ENCODE results near the gene FEN1.

Gene FEN1

DNA sequence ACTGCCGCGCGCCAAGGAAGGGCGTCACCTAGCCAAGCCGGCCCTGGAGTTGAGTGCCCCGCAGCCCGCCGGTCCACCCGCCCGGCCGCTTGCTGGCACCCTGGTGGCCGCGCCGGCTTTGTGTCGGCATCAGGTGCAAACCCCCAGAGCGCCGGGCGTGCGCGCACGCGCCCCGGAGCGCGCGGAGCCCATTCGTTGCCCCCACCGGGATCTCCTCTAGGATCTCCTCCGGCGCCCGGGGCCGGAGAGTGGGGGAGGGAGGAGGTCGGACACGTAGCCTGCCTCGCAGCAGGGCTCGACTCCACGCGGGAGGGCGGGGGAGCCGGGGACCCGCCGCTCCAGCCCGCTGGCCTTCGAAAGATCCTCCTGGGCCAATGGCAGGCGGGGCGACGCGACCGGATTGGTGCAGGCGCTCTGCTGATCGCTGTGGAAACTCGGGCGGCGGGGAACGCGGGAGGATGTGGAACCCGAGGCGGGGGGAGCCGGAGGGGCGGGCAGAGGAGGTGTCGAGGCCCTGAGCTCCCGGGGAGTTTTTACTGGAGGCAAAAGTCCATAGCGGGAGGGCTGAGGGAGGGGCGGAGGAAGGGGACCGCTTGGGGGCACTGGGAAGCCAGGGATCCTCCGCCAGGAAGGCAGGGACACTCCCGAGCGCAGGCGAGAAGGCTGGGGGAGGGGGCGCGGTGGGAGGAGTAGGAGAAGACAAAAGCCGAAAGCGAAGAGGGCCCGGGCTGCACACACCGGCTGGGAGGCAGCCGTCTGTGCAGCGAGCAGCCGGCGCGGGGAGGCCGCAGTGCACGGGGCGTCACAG, 35.1 kb downstream of the FEN1 start, which contains the start of gene FADS2:
TSS of gene FADS2 (plus strand) at position 730 of the 808 bp plus-strand sequence. CDS start 91 bp downstream, outside the sequence.
- DNase-seq = peak; percentile 31

DNA sequence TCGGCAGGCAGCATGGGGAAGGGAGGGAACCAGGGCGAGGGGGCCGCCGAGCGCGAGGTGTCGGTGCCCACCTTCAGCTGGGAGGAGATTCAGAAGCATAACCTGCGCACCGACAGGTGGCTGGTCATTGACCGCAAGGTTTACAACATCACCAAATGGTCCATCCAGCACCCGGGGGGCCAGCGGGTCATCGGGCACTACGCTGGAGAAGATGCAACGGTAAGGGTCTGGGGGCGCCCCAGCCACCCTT, 35.6 kb downstream of the FEN1 start:
- DNase-seq = no peak

DNA sequence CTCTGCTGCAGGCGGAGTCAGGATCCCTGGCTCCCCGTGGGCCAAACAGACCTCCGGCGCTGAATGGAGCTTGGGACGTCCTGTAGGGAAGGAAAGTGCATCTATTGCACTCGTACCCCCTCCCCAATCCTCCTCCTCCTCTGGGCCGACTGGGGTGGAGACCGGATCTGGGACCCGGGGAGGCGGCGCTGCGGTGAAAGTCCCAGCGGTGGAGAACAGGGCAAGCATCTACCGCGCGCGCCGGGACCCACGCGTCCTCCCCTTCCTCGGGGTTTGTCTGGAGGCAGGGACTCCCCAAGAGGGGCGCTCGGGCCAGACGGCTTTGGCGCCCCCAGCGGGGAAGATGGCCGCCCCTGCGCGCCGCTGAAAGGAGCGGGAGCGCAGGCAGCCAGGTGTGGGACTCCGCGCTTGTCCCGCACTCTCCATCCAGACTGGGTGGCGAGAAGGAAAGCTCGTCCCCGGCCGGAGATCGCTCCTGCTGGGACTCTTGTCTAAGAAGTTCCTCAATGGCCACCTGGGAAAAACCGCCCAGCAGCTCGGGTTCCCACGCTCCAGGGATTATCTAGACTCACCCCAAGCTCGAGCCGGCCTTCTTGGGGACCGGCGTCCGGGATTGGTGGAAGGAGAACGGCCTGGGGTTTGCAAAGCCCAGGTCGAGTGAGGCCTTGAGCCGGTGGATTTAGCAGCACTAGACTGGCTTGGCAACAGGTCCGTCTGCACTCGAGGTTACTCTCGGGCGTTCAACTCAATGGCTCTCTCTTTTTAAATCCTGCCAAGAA, 36.1 kb downstream of the FEN1 start:
- DNase-seq = no peak

DNA sequence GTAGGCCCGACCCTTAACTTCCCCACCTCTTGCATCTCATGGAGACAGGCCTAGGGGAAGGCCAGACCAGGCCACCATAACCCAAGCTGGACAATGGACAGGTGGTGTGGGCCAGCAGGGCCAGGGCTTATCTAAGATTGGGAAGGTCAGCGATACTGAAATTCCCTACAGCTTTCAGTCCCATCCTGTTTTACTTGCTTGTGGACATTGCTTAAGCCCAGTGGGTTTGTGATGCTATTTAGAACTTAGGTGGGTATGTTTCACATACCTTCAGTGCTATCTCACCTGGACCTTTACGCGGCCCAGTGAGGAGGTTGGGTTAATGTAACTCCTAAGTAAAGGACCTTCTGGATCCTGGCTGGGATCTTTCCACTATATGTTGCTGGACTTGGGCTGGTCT, 37.1 kb downstream of the FEN1 start:
- DNase-seq = no peak

DNA sequence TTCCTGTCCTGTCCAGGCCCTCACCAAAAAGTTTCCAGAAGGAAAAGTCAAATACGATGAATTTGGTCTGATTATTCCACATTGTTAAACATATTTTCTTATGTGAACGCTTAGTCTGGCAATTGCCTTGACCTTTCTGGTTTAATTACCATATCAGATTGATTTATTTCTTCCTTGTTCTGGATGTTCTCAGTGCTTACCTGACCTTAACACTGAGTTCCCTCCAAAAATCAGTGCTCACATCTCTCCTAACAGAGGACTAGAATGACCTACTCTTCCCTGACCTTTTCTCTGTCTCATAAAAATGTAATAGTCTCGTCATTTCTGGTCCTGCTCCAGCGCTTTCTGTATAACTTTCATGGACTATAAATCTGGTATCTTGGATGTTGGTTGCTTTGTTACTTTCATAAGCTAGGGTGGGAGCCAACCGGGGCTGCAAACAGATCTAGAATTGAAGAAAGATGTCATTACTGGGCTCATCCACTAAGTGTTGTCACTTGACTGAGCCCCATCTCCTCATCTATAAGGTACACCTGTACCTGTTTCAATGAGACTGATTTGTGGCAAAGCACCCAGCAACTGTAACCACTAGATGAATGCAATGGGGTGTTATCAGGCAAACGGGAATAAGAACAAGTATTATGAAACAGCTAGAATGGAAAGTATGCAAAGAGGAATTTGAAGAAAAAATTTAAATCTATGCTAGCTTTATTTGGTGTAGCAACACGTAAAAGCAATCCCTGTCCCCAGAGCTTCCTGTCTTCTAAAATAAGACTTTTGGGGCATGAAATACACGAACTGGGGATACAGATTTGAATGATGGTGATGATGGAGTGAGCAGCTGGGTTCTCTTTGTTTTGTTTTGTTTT, 37.8 kb downstream of the FEN1 start:
- no peak for DNase-seq

DNA sequence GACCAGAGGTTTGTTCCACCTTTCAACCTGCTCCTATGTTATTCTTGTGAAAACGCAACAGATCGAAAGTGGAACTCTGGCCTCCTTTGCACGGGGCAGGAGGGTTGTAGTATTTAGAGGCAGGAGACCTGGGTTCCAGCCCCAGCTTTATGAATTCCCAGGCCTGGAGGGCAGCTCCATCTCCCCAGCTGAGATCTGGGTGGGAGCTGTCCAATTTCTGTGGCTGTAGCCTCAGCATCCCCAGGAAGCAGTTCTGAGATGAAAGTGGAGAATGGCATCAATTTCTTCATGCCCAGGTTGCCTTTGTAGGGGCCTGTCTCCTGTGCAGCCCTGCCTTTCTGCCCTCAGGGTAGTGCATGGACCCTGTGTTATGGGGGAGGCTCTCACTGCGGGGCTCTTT, 39.5 kb downstream of the FEN1 start:
- DNase-seq = no peak

DNA sequence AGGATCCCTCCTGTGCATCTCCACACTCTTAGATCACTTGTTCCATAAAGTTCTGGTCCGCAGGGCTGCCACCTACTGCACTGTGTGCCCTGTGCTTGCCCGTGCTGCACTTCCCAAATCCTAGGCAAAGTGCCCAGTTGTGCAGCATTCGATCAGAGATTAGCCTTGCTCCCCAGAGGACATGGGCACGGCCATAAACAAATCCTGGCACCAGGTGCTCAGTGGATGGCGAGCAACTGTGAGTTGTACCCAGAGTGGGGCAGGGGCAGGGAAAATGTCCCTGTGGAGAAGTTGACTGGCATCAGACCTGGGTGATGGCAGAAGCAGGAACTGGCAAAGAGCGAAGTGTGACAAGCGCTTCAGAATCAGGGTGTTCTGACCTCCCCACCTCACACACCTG, 40.0 kb downstream of the FEN1 start:
- DNase-seq = no peak

DNA sequence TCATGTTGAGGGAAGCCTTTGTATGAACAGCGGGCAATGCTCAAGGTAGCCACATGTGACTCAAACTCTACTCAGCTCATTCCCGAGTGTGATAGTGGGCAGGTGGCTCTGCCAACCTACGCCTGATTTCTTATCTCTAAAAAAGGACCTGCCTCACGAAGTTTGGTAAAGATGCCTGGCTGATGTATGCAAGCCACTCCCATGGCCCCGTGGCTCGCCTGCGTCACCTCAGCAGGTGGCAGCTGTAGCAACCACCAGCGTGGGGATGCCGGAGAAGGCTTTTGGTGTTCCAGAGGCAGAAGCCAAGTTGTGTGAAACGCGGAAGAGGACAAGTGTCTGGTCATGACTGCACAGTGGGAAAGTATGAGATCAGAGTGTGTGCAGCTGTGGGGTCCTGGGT, 40.8 kb downstream of the FEN1 start:
- no peak for DNase-seq

DNA sequence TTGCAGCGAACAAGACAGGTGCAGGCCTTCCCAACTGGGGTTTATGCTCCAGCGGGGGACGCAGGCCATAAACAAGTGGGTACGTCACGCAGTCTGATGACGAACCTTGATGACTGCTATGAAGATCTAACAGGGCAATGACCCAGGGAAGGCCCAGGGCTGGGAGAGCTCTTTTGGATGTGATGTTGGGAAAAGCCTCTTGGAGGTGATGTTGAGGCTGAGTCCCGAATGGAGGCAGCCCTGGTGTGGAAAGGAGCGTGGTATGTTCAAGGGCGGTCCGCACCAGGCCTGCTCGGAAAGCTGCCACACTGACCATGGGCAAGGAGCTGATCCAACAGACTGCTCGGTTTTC, 41.2 kb downstream of the FEN1 start:
- DNase-seq = no peak

DNA sequence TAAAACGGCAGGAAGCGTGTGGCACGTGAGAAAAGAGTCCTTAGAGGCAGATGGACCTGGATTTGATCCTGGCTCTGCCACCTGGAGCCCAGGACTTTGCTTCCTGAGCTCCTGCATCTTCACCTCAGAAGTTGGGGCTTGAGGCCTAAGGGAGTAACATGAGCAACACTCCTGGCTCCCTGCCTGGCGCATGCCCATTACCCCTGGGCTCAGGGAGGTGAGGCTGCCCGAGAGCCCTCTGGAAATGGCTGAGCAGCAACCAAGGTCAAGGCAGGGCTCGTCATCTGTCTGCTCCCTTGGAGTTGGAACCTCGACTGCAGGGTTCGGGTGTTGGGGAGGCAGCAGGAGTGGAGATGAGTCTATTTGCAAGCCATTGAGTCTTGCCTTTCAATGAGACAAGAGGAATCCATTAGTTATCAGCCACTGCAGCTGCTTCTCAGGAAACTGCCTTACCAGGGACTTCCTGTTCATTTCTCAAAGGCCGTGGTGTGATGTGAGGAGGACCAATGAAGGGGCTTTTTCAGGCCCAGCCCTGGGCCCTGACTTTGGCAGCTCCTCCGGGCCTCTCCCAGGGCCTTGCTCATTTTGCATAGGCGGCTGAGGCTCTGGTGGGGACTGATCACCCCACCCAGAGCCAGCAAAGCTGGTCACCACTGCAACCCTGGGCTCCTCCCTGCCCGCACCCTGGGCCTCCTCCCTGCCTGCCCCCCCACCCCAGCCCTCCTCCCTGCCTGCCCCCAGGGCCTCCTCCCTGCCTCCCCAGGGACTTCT, 41.8 kb downstream of the FEN1 start:
- no peak for DNase-seq

DNA sequence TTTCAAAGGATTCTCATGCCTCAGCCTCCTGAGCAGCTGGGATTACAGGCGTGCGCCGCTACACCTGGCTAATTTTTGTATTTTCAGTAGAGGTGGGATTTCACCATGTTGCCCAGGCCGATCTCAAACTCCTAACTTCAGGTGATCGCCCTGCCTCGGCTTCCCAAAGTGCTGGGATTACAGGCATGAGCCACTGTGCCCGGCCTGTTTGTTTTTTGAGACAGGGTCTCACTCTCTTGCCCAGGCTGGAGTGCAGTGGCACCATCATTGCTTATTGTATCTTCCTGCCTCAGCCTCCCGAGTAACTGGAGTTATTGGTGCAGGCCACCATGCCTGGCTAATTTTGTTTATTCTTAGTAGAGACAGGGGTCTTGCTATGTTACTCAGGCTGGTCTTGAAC, 43.5 kb downstream of the FEN1 start:
- DNase-seq = no peak

DNA sequence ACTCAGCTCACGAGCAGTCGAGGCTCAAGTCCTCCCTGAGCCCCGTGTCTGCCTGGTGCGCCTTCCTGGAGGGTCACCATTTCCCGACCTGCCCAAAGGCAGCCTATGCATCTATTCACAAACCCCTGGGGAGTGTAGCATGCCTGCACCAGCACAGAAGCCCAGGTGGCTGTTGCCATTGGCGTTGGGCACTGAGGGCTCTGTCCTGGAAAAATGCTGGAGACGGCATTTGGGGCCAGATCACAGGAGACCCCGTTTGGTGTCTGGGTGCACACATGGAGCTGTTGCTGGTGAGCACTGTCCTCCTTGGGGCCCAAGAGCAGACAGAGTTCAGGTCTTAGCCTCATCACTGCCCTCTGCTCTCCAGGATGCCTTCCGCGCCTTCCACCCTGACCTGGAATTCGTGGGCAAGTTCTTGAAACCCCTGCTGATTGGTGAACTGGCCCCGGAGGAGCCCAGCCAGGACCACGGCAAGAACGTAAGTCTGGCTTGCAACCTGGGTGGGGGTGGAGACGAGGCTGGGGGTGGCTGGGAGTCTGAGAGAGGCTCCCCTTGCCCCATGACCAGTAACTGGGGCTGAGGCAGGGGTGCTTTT, 44.8 kb downstream of the FEN1 start:
- DNase-seq = no peak

DNA sequence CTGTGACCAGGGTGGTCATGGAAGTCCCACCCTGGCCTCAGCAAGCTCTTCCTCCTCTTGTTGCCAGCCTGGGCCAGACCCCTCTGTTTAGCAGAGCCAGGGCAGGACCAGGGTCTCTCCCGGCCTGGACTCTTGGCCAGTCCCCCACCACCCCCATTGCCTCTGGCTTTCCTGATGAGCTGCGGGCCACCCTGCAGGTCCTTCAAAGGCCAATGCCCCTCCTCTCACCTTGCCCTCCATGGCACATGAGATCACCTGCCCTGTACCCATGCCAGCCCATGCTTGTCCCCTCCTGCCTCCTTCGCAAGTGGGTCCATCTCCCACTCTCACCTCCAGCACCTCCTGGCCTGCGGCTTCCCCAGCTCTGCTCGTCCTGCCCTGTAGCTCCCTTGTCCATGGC, 45.8 kb downstream of the FEN1 start:
- DNase-seq = no peak

DNA sequence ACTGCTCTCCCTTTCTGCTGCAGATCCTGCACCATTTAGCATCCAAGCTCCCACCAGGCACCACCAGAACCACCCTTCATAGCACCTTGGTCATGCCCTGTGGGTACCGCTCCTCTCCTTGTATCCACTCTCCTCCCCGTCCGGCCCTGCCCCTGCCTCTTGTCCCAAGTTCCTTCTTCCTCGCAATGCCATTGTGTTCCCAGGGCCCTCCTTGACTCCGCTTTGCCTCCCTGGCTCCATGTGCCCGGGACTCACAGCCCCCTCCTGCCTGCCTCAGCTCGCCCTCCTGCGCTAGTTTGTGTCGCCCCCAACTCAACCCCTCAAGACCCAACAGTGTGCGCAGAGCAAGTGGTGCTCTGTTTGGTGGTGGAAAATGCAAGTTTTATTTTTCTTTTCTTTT, 46.2 kb downstream of the FEN1 start:
- DNase-seq = no peak

DNA sequence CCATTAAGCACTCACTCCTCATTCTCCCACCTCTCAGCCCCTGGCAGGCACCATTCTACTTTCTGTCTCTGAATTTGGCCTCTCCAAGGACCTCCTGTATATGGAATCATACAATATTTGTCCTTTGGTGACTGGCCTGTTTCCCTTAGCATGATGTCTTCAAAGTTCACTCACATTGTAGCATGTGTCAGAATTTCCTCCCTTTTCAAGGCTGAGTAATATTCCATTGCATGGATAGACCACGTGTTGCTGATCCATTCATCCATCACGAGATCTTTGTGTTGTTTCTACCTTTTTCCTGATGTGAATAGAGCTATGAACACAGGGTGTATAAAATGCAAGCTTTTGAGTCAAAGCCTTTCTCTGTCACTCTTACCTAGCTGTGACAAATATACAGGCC, 47.0 kb downstream of the FEN1 start:
- DNase-seq = no peak

DNA sequence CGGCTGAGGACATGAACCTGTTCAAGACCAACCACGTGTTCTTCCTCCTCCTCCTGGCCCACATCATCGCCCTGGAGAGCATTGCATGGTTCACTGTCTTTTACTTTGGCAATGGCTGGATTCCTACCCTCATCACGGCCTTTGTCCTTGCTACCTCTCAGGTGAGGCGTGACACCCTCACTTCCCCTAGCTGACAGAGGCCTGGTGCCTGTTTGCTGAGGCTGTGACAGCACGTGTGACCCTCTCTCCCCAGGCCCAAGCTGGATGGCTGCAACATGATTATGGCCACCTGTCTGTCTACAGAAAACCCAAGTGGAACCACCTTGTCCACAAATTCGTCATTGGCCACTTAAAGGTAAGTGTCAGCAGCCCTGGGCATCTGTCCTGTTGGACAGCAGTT, 47.7 kb downstream of the FEN1 start:
- DNase-seq = no peak

DNA sequence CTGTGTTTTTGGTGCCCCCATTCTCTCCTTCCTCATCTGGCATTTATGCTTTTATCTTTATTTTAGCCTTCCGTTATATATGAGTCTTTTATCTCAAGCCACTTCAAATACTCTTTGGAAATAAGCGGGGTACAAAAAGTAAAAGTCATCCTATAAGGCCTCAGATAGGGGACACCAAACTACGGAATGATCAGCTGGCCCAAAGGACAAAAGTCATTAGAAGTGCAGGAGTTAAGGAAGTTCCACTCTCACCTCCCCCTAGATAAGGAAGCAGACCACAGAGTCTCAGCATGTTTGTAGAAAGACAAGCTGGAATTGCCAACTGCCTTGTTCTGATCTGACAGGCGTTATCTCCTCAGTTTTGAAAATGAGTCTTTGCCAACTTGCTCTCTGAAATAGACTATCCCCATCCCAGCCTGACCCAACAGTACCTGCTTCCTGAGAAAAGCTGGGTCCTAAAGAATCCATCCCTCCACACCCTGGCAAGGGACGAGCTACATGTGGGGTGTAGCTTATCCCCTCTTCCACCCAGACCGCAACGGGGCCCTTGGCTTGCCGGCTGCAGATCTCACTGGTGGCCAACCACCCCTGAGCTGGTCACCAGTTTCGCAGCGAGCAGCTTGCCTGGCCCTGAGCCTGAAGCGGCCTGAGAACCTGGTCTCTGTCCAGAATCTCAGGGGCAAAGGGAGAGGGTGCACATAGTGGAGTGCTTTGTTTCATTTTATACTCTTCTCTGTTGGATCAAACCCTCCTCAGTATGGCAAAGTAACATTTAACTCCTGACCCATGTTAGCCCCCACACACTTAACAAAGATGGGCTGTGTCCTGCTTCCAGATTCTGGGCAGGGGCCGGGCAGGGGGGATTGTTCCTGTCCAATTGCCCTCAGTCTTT, 49.2 kb downstream of the FEN1 start:
- no peak for DNase-seq

DNA sequence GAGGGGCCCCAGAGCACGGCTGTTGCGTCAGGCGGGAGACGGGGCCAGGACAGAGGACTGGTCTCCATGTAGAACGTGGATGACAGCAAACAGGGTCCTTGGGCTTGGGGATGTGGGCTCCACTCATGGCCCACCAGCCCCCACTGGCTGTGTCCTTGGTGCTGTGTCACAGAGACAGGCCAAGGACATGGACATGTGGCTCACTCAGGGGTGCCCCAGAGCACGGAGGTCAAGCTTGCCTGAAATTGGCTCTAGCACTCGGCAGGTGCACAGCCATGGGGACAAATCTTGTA, 49.8 kb downstream of the FEN1 start:
- no peak for DNase-seq

DNA sequence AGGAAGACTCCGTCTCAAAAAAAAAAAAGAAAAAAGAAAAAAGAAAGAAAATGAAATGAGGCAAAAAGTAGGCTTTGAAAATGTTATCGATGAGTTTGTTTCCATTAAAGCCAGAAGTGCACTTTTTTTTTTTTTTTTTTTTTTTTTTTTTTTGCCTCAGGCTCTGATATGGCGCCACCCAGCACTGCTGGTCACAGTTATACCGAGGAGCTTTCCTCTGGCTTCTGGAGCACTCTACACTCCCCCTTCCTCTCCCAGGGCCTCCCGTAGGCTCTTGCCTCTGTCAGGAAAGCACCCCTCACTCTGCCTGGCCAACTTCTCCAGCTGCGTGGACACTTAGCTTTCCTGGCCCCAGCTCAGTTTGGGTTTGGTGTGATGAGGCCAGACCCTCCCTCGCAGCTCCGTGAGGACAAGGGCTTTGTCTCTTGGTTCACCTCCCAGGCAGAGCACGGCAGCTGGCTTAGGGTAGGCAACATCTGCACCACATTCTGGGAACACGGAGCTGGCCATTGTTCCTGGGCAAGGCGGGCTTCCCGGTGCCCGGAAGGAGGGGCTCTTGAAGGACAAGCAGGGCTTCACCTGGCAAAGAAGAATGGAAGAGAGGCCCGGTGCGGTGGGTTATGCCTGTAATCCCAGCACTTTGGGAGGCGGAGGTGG, 52.3 kb downstream of the FEN1 start:
- DNase-seq = no peak

DNA sequence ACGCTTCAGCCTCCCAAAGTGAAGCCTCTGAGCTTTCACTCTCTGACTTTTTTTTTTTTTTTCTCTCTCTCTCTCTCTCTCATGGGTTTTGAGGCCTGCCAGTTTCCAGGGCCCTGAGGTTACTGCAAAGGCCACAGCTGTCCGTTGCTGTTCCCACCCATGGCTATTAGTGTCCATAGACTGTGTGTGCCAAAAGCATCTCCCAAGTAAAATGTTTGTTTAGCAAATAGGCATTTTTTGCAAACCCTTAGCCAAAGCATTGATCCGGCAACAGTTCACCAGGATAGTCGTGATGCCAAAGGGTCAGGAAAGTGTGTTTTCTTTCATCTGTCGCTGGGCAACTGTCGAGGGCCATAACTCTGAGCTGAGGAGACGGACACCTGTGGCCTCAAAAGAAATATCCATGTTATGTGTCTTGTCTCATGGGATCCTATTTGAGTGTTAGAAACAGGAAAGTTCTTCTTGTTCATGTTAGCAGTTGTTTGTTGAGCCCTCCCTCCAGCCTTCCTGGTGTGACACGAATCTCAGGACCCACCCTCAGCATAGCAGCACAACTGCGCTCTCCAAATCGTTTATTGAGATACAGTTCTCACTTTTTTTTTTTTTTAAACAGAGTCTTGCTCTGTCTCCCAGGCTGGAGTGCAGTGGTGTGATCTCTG, 53.8 kb downstream of the FEN1 start:
- DNase-seq = no peak

Data from SIG-M5 (cell line).